K562 (cell line): ENCODE results near the gene FAM114A2. TPM values are rescaled to one million over a fixed set of nuclear protein-coding genes. Genes with fewer than 3 reads are reported as not detected.

Source experiments
- BACH1 ChIP-seq: fragments of 200-800 bp; sonication (Bioruptor generic); IDR thresholded peaks from 2 replicates; pipeline ENCODE4 v1.6.1; 2016; ENCODE audit warnings: missing genetic modification characterization, missing compliant biosample characterization
- E2F8 ChIP-seq: fragments of 450-650 bp; IDR thresholded peaks from 2 replicates; pipeline ENCODE4 v1.7.1; 2018; ENCODE audit warnings: mild to moderate bottlenecking, low read depth; ENCODE audit not compliant: partially characterized antibody
- HMGXB4 ChIP-seq: sonication (generic); formaldehyde crosslinking; IDR thresholded peaks from 2 replicates; pipeline ENCODE4 v1.8.1; 2023; ENCODE audit warnings: mild to moderate bottlenecking, missing genetic modification reagents
- IRF2 ChIP-seq: sonication (generic); formaldehyde crosslinking; IDR thresholded peaks from 2 replicates; pipeline ENCODE4 v1.8.1; 2022; ENCODE audit warnings: mild to moderate bottlenecking, missing genetic modification reagents
- MGA ChIP-seq: fragments of 450-650 bp; IDR thresholded peaks from 2 replicates; pipeline ENCODE4 v1.6.1; 2016; ENCODE audit warnings: mild to moderate bottlenecking, moderate library complexity
- PHF8 ChIP-seq: fragments of 200-600 bp; sonication (generic); IDR thresholded peaks from 2 replicates; pipeline ENCODE4 v1.6.1; 2012; ENCODE audit warnings: mixed run types, mild to moderate bottlenecking, inconsistent platforms, low read length, moderate library complexity, borderline replicate concordance
- SPI1 ChIP-seq: IDR thresholded peaks from 2 replicates; pipeline ENCODE4 v1.6.1; 2011; ENCODE audit warnings: low read depth, low read length, control low read depth, borderline replicate concordance
- ZBTB1 ChIP-seq: sonication (generic); formaldehyde crosslinking; IDR thresholded peaks from 2 replicates; pipeline ENCODE4 v1.8.1; 2023; ENCODE audit warnings: missing genetic modification reagents, low read depth, mild to moderate bottlenecking, borderline replicate concordance
- ZNF324 ChIP-seq: fragments of 250-450 bp; sonication (Bioruptor Pico); IDR thresholded peaks from 2 replicates; pipeline ENCODE4 v1.4.0; 2020; ENCODE audit warnings: mild to moderate bottlenecking
- polyA plus RNA-seq, 8 experiments: library from polyadenylated mRNA; depleted of rRNA in 4 of 8; stranded (reverse) in 5 of 8; unstranded in 3 of 8; fragments of >200 nt; fragmentation: Nextera tagmentation in 2 of 8; fragmentation: Illumina TruSeq in 1 of 8; extraction: Ambion mirVana in 2 of 8; extraction: Trizol in 1 of 8; gene quantifications; 2 replicates each; pipeline versions ENCODE4 v1.2.1 to v1.2.3, GENCODE V29; 2011 to 2014; ENCODE audit warnings: inconsistent platforms in 1 of 8, missing spikeins in 1 of 8
- total RNA-seq, 7 experiments: library from RNA; depleted of rRNA in 6 of 7; stranded (reverse); fragments of >200 nt in 6 of 7; fragmentation: Illumina TruSeq in 2 of 7; extraction: Trizol in 2 of 7; gene quantifications; 2 replicates each; pipeline versions ENCODE4 v1.2.1 to v1.2.3, GENCODE V29; 2011 to 2021; ENCODE audit warnings: low replicate concordance in 1 of 7

Gene FAM114A2
- total and polyA plus RNA-seq, 9 of the 15 experiments (the other 6 are each of a cell fraction or from before 2014, with no cell fraction given) = 14.4 to 28.1 (median 21.2) TPM

GRCh38 chr5:154038707-154039457 lies at the start of gene FAM114A2, which contains the start of gene MFAP3 (continued):
- TF ChIP-seq MGA (peak; percentile 85), IRF2 (CRISPR knock-in tag) (no peak), ZBTB1 (CRISPR knock-in tag) (no peak), HMGXB4 (CRISPR knock-in tag) (peak; percentile 75; the same call in 1 of the 2 replicates), PHF8 (peak; percentile 98), SPI1 (0 out of 2 replicates have a peak, but pooled peaks have one; percentile 22), E2F8 (peak; percentile 87), BACH1 (tag) (no peak), ZNF324 (CRISPR knock-in tag) (no peak)
